ENCODE measurements around the gene CIART.
"Not testable (repeated sequence)": the region's sequence is repeated elsewhere in the genome, so short reads cannot be mapped to it uniquely, and the experiment has no call there.

Gene CIART

GRCh38 chr1:150262388-150263320 lies 19.7 kb upstream of the CIART start:
- DNase-seq: no peak

DNA sequence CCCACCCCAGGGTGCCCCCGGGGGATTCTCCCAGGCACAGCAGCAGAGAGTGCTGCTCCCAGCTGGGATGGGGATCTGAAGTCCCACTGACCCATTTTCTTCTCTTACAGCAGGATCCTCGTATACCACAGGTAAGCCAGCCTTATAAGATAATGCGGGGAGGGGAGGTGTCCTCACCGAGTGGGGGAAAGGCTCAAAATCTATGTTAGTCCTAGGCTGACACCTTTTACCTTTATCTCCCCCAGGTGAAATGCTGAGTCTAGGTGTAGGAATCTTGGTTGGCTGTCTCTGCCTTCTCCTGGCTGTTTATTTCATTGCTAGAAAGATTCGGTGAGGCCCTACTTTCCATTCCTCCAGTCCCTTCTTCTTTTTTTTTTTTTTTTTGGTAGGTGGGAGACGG lies 18.8 kb upstream of the CIART start:
- DNase-seq: no peak

- DNase-seq: no peak
Observed at GRCh38 chr1:150267896-150268295, 14.5 kb upstream of the CIART start.

DNA sequence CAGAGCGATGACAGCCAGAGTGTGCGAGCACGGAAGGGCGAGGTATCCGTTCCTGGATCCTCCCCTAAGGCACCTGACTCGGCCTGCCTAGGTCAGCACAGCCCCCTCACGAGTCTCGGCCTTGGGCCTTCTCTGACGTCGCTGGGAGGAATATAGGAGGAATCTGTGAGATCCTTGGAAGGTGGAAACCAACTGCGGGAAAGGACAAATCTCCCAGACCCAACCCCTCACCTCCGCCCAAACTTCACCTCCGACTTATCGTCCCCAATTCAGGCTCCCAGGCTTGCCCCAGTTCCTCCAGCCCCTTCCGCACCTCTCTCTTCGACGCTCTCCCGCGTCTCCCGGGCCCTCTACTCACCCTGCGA lies 14.0 kb upstream of the CIART start:
- DNase-seq: peak; percentile 44

DNA sequence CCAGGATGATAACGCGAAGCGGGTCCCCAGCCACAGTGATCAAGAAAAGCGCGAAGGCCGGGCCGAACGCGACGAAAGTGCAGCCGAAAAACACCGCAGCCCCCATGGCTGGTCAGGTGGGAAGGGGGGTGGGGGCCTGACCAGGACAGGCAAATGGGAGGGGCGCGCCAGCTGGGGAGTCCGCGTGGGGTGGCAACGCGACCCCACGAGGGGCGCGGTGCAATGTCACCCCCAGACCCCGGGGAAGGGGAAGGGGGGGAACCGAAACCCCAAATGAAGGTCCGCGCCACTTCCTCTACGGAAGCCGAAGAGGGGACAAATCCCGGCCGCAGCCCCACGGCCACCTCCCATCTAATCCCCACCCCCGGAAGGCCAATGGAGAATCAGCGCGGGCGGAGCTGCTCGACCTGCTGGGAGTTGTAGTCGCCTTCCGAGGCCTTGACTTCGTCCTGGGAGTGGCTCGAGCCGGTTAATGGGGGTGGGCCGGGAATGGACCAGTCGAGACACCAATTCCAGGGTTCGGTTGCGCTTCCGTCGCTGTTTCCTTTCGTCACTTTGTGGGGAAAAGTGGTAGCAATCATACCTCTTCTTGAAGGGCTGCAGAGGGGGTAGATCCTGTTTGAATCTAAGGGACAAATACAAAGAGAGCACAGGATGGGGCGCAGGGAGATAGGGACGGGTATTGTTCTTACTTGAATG lies 13.5 kb upstream of the CIART start, which contains the start of gene APH1A:
Gene APH1A, minus strand, starts transcription at position 312 of the 699 bp plus-strand sequence. Its CDS starts 206 bp downstream, at position 106.
- DNase-seq: peak; percentile 97

DNA sequence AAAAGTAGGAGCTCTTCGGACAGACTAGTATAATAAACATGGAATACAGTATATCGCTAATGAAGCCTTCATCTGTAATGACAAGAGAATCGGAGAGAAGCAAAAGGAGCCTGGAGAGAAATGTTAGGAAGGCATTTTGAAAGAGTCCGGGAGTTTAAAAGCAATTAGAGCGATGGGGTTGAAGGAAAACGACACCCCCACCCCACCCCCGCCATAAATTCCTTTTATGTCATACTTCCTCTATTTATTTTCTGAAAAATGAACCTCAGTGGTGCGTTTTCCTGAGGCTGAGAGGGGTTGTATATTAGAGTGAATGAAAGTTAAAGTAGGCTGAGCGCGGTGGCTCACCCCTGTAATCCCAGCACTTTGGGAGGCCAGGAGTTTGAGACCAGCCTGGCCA lies 12.9 kb upstream of the CIART start:
- DNase-seq: no peak

DNA sequence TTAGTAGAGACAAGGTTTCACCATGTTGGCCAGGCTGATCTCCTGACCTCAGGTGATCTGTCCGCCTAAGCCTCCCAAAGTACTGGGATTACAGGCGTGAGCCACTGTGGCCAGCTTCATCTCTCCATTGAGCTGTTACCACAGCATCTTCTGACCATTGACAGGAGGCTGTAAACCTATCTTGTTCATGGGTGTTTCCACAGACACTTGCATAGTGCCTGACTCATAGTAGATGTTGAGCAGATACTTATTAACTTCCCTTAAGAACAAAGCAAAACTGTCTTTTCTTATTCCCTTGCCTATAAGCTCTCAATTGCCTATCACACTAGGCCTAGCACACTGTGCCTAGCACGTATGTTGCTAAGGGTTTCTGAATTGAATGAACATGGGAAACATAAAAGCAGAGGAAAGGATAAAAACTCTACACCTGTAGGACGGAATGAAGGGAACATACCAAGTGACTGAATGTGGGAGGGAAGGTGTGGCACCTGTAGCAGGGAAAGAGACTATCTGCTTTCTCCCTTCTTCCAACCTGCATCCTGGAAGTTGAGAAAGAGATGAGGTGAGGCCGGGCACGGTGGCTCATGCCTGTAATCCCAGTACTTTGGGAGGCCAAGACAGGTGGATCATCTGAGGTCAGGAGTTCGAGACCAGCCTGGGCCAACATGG lies 10.9 kb upstream of the CIART start:
- DNase-seq: no peak

- no peak for DNase-seq
Observed at GRCh38 chr1:150273311-150273710, 9.0 kb upstream of the CIART start.

DNA sequence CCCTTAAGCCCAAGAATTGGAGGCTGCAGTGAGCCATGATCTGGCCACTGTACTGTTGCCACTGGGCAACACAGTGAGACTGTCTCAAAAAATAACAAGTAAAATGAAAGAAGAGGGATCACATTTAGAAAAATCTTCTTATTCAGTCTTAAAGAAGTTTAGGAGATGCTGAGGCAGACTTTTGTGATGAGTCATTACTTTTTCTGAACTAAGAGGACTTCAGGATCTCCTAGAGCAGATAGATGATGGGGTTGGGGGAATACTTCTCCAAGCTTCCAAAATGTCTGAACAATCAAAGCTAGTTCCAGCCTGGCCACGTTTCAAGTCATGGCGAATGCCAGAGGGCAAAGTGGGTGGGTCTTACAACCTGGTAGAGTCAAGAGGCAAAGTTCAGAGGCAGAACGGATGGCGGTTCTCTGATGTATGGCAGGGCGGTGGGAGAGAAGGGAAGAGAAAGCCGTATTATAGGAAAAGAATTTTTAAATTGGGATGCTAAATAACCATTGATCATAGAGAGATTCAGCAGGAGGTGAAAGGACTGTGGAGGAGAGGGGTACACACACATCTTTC lies 2.1 kb upstream of the CIART start:
- DNase-seq: no peak

DNA sequence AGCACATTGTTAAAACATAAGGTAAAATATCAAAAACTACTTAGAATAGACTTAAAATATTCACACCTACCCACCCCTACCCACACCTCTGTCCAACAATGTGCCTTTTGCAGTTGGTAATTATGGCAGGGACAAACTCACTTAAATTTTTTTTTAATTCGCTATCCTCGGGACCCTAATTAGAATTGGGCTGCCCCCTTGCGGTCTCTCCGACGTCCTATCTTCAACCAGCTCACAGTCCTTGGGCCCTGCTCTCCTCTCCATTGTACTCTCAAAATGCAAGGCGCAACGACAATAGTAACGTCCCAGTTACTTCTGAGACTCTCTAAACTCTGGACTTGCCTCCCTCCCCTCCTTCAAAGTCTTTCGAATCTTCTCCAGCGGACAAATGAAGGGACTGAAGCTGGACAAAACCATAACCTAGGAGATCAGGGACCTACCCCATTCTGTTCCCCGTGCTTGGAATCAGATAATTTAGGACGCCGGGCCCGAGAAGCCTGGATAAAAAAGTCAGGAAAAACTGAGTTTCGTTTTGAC lies 1.1 kb upstream of the CIART start:
- DNase-seq: peak; percentile 71

GRCh38 chr1:150282558-150282958 lies 204 bp downstream of the CIART start:
- peak; percentile 15 for DNase-seq

- DNase-seq: no peak
Observed at GRCh38 chr1:150283260-150283659, 906 bp downstream of the CIART start.

DNA sequence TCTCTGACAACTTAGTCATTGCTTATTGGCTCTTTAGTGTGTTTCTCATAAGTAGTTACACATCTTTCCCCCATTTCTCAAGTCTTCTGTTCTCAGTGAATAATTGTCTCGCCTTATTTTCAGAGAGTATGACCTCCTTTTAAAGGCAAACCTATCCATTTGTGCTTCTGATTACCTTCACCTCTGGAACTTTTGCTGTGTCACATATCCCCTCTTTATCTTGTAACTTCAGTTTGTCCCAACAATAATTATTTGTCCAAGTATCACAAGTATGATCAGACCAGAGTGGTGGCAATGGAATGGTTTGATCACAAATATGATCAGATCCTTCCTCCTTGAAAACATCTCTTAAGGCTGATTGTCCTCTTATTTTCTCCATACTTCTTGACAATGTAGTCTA lies 6.0 kb downstream of the CIART start:
- no peak for DNase-seq

GRCh38 chr1:150288822-150289221 lies 6.5 kb downstream of the CIART start:
- no peak for DNase-seq

DNA sequence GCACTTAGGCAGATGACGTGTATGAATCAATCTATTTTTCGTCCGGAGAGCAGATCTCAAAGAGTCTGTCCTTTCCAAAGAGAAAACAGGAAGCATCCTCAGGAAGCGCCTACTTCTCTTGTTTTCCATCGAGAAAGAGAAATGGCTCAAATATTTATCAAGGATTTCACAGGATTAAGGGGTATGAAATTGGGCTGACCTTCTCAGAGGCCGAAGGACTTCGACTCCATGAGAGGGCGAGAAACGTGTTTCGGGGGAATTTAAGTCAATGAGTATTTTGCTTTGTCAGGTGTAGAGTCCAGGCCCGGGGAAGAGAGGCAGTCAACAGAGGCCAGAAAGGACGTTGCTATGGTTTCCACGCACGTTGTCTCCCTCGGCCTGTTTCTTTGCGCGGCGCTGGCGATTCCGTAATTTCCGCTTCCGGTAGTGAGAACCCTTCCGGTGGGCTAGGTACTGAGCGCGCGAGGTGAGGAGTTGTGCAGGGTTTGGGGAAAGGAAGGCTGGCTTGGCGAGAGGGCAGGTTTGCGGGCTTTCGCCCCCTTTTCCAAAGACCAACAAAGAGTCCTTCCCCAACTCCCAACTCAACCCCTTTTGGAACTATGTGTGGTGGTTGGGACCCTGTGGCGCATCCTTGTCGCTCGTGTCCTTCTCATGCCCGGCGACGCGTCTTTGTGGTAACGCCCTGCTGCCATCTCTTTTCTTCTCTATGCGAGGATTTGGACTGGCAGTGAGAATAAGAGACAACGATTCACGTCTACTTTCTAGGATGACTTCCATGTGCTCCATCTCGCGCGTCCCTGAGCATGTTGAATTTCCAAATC lies 11.3 kb downstream of the CIART start, which contains the start of gene MRPS21:
Gene MRPS21, plus strand, starts transcription at position 429 of the 821 bp plus-strand sequence. CDS start 506 bp downstream, outside the sequence.
- DNase-seq: peak; percentile 92

DNA sequence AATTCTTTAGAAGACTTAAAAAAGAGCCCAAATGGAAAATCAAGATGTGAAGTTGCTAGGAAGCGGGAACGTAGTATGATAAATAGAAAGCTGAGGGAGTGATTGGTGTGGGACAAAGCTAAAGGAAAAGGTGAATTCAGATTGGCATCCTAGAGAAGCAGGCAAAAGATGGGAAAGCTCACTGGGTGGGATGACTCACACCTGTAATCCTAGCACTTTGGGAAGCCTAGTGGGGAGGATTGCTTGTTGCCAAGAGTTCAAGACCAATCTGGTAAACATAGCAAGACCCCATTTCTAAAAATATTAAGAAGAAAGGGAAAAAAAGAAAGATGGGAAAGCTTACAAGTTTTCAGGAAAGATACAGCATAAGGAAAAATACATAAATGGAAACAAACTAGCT lies 13.1 kb downstream of the CIART start:
- no peak for DNase-seq

DNA sequence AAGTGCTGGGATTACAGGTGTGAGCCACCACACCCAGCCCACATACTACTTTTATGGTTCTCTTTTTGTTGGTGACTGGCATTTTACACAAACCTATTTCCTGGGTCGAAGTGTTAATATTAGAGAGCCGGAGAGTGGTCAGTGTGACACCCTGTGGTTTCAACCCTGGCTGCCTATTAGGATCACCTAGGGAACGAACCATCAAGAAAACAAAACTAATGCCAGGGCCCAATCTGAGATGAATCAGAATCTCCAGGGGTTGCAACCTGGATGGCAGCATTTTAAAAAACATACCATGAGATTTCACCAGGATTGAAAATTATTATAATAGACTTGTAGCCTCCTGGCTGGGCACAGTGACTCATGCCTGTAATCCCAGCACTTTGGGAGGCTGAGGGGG lies 17.4 kb downstream of the CIART start:
- DNase-seq: no peak

DNA sequence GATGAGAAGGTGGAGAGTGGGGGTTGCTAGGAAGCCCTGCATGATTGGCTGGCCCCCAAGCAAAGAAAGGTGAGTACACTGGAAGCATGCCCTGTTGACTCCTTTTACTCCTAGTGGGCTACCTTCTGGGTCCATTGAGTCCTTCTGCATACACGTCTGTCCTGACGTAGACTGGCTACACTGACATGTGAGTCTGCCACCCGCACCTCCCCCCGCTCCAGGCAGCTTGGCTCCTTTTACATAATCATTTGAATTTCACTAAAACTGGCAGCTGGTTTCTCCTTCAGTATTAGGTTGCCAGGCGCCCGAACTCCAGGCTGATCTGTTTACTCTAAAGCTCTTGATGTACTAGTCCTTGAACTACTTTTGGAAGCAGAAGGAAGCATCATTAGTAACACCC lies 20.0 kb downstream of the CIART start:
- no peak for DNase-seq

- DNase-seq: no peak
Observed at GRCh38 chr1:150302902-150303301, 20.5 kb downstream of the CIART start.

GRCh38 chr1:150308585-150308984 lies 26.2 kb downstream of the CIART start:
- not testable (repeated sequence) for DNase-seq

- no peak for DNase-seq
Observed at GRCh38 chr1:150309758-150310508, 27.6 kb downstream of the CIART start.
